VCaP (cell line): ENCODE measurements around the gene HELZ.

Source experiments
- H3K27ac ChIP-seq: fragments of 450-650 bp; 2 replicates; pipeline ENCODE4 v1.5.1; 2017
- CTCF ChIP-seq: fragments of 450-650 bp; conservative IDR thresholded peaks from 2 replicates; pipeline ENCODE4 v1.5.1; 2017; ENCODE audit warnings: mild to moderate bottlenecking, moderate library complexity

The HELZ gene

GRCh38 chr17:67177732-67178131, 67.3 kb downstream of the HELZ start:
- no peak overlapping the region for H3K27ac ChIP-seq
- no peak for TF ChIP-seq CTCF

GRCh38 chr17:67174190-67174589, 70.8 kb downstream of the HELZ start:
- TF ChIP-seq CTCF: no peak

GRCh38 chr17:67171560-67171959, 73.4 kb downstream of the HELZ start:
- TF ChIP-seq CTCF: no peak

More at GRCh38 chr17:67174190-67174589, 70.8 kb downstream of the HELZ start:
- H3K27ac ChIP-seq: no peak overlapping the region

GRCh38 chr17:67168496-67168895, 76.5 kb downstream of the HELZ start:
- TF ChIP-seq CTCF: no peak
- no peak overlapping the region for H3K27ac ChIP-seq

More at GRCh38 chr17:67171560-67171959, 73.4 kb downstream of the HELZ start:
- no peak overlapping the region for H3K27ac ChIP-seq

GRCh38 chr17:67165201-67165600, 79.8 kb downstream of the HELZ start:
- TF ChIP-seq CTCF: no peak
- no peak overlapping the region for H3K27ac ChIP-seq

- H3K27ac ChIP-seq: no peak overlapping the region
- TF ChIP-seq CTCF: no peak
Measured at GRCh38 chr17:67164302-67164701, 80.7 kb downstream of the HELZ start.

GRCh38 chr17:67162771-67163170, 82.2 kb downstream of the HELZ start:
- TF ChIP-seq CTCF: no peak
- no peak overlapping the region for H3K27ac ChIP-seq

GRCh38 chr17:67161573-67161972, 83.4 kb downstream of the HELZ start:
- no peak overlapping the region for H3K27ac ChIP-seq
- TF ChIP-seq CTCF: no peak
